ENCODE results near the gene ELMO2. TPM values are rescaled to one million over a fixed set of nuclear protein-coding genes. Genes with fewer than 3 reads are reported as not detected.

The ELMO2 gene
- total and polyA plus RNA-seq, 2 of the 4 experiments (the other 2 are of a cell fraction): 29.2 to 52.7 TPM

GRCh38 chr20:46330072-46330763, 76.2 kb downstream of the ELMO2 start:
- Histone ChIP-seq H3K4me2 (ENCODE audit: low read depth, low read length) (no peak overlapping the region), H3K79me1 (ENCODE audit: low read depth in 1 of 2, low read length in 2 of 2) (no peaks in the 10 kb centered on the region), H4K20me1 (ENCODE audit: insufficient read depth, low read length) (no peaks in the 10 kb centered on the region), H3K14ac (replicated peaks; ENCODE audit: low read depth, low read length) (no peak overlapping the region), H2BK15ac (ENCODE audit: low read depth, low read length) (no peak overlapping the region), H4K5ac (ENCODE audit: low read depth, low read length) (no peak overlapping the region), H3K4me3 (ENCODE audit: insufficient read depth, low read depth, low read length) (no peak overlapping the region), H2AK5ac (ENCODE audit: low read depth, low read length) (no peak overlapping the region), H3K56ac (ENCODE audit: extremely low read depth, insufficient read depth, low read length) (no peak overlapping the region), H3K36me3 (ENCODE audit: control insufficient read depth, insufficient read depth, low read length) (no peaks in the 10 kb centered on the region), H3K9ac (ENCODE audit: low read depth, low read length) (no peak overlapping the region), H3K18ac (ENCODE audit: low read depth, low read length) (no peak overlapping the region), H4K8ac (ENCODE audit: low read depth in 2 of 2, low read length in 2 of 2) (no peak overlapping the region), H3K27ac (ENCODE audit: insufficient read depth, low read length) (no peak overlapping the region), H3K23ac (ENCODE audit: low read depth, low read length) (no peak overlapping the region), H4K91ac (ENCODE audit: insufficient read depth, low read depth, low read length) (no peak overlapping the region), H2BK20ac (ENCODE audit: low read depth, low read length) (no peak overlapping the region), H3K9me3 (ENCODE audit: control insufficient read depth, insufficient read depth, low read length) (no peaks in the 10 kb centered on the region), H3K27me3 (ENCODE audit: control insufficient read depth, insufficient read depth, low read length) (peaks cover 70% of the 10 kb centered on the region), H2AK9ac (replicated peaks; ENCODE audit: low read depth, low read length, poor library complexity) (no peak overlapping the region), H2BK5ac (ENCODE audit: low read depth, low read length, poor library complexity, severe bottlenecking) (no peak overlapping the region), H3K4ac (ENCODE audit: low read depth, low read length) (no peak overlapping the region), H3K9me1 (ENCODE audit: insufficient read depth, low read length) (no peaks in the 10 kb centered on the region), H3K4me1 (ENCODE audit: control insufficient read depth, insufficient read depth, low read length) (no peaks in the 10 kb centered on the region), H2BK120ac (ENCODE audit: low read depth, low read length) (no peak overlapping the region), H2AFZ (replicated peaks; ENCODE audit: low read length, poor library complexity) (no peak overlapping the region)
- dilution Hi-C loops (cut with HindIII; ENCODE audit: low sequenced_read_pairs, unreplicated experiment) (no loop called here), intact Hi-C loops (cut with micrococcal nuclease) (no loop called here), in situ Hi-C loops (cut with MboI; ENCODE audit: low sequenced_read_pairs) (no loop called here)
- DNase-seq (no peak), ATAC-seq (ENCODE audit: low read depth) (no peak)
- no TSS peak for BruUV-seq (replicated peaks)
- ChIA-PET POLR2A (ENCODE audit: unreplicated experiment) (no interaction called here), CTCF (no interaction called here)
- no peak for TF ChIP-seq SMC3 (IDR thresholded peaks at IDR 0.05; ENCODE audit: low read depth, low read length)
- no peak for TF ChIP-seq ELK1 (IDR thresholded peaks at IDR 0.05; ENCODE audit: borderline replicate concordance, low read depth, low read length)
- no peak for TF ChIP-seq RCOR1 (IDR thresholded peaks at IDR 0.05; ENCODE audit: insufficient replicate concordance, low read length)
- no peak for TF ChIP-seq CHD1 (IDR thresholded peaks at IDR 0.05; ENCODE audit: low read depth, low read length)
- no peak for TF ChIP-seq NFE2L2 (IDR thresholded peaks at IDR 0.05; ENCODE audit: low read depth, low read length)
- no peak for TF ChIP-seq FOS (IDR thresholded peaks at IDR 0.05; ENCODE audit: low read depth, low read length)
- no peak for TF ChIP-seq MAFK (IDR thresholded peaks at IDR 0.05; ENCODE audit: low read depth, low read length)
- no peak for TF ChIP-seq USF2 (IDR thresholded peaks at IDR 0.05; ENCODE audit: low read depth, low read length)
- TF ChIP-seq RAD21 (IDR thresholded peaks at IDR 0.05; ENCODE audit: low read length): no peak
- TF ChIP-seq, protein P1, sequence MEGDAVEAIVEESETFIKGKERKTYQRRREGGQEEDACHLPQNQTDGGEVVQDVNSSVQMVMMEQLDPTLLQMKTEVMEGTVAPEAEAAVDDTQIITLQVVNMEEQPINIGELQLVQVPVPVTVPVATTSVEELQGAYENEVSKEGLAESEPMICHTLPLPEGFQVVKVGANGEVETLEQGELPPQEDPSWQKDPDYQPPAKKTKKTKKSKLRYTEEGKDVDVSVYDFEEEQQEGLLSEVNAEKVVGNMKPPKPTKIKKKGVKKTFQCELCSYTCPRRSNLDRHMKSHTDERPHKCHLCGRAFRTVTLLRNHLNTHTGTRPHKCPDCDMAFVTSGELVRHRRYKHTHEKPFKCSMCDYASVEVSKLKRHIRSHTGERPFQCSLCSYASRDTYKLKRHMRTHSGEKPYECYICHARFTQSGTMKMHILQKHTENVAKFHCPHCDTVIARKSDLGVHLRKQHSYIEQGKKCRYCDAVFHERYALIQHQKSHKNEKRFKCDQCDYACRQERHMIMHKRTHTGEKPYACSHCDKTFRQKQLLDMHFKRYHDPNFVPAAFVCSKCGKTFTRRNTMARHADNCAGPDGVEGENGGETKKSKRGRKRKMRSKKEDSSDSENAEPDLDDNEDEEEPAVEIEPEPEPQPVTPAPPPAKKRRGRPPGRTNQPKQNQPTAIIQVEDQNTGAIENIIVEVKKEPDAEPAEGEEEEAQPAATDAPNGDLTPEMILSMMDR (conservative IDR thresholded peaks at IDR 0.05; ENCODE audit: low read depth, low read length): no peak
- 70% methylated on average over 2 of the region's 13 CpGs; no CpG with 5 or more reads in 1 of the 2 experiments for WGBS, 2 experiments (ENCODE audit: extremely low coverage in 2 of 2, insufficient read length in 1 of 2)
